Panc1 (cell line): ENCODE results near the gene RAB39A. TPM values are rescaled to one million over a fixed set of nuclear protein-coding genes. Genes with fewer than 3 reads are reported as not detected.

ENCODE experiments used
- ATAC-seq: fragments of 200-7000 bp; cut with Tn5 transposase; 2 replicates; pipeline ENCODE4 v1.9.1; 2020; ENCODE audit warnings: mild to moderate bottlenecking, moderate library complexity
- BruUV-seq: library from RNA; stranded (reverse); fragments of 400-500 nt; replicated peaks from 2 replicates; lab custom pipeline; 2021; lab: Mats Ljungman, UMichigan
- CTCF ChIA-PET: fragments of 300-600 bp; sonication (Branson Sonifier 250); formaldehyde crosslinking; loops from one replicate; lab custom pipeline; 2022; ENCODE audit warnings: antibody characterized with exemption; lab: Charles Lee
- POLR2A ChIA-PET: fragments of 300-600 bp; sonication (Branson Sonifier 250); formaldehyde crosslinking; loops from one replicate; lab custom pipeline; 2022; ENCODE audit warnings: antibody characterized with exemption; lab: Charles Lee
- DNase-seq: peaks from one replicate; pipeline ENCODE4 v3.0.0-alpha.2; 2010; ENCODE audit warnings: low read depth, low spot score
- H3K27ac ChIP-seq: 2 replicates; pipeline ENCODE4 v1.5.1; 2011; ENCODE audit warnings: mild to moderate bottlenecking, low read length, inconsistent platforms
- H3K27me3 ChIP-seq: fragments of 200-500 bp; sonication (Bioruptor generic); 2 replicates; pipeline ENCODE4 v1.6.0; 2014; ENCODE audit warnings: low read length, inconsistent platforms; ENCODE audit not compliant: control insufficient read depth, insufficient read depth
- H3K36me3 ChIP-seq: fragments of 200-500 bp; sonication (Bioruptor generic); 2 replicates; pipeline ENCODE4 v1.5.1; 2014; ENCODE audit warnings: inconsistent platforms, mild to moderate bottlenecking, low read length, moderate library complexity; ENCODE audit not compliant: control insufficient read depth, insufficient read depth
- H3K4me1 ChIP-seq: 2 replicates; pipeline ENCODE4 v1.5.1; 2011; ENCODE audit warnings: inconsistent platforms, mild to moderate bottlenecking, low read length, moderate library complexity; ENCODE audit not compliant: control insufficient read depth, insufficient read depth
- H3K4me3 ChIP-seq, 2 experiments: 2 replicates each; pipeline ENCODE4 v1.5.1; 2011 to 2012; ENCODE audit warnings: low read depth in 2 of 2, low read length in 2 of 2, mild to moderate bottlenecking in 2 of 2, inconsistent platforms in 1 of 2, moderate library complexity in 1 of 2
- H3K9me3 ChIP-seq: fragments of 200-500 bp; sonication (Bioruptor generic); 2 replicates; pipeline ENCODE4 v1.5.1; 2014; ENCODE audit warnings: low read depth, mild to moderate bottlenecking, inconsistent platforms, low read length, moderate library complexity; ENCODE audit not compliant: control insufficient read depth, insufficient read depth
- CTCF ChIP-seq: fragments of 450-650 bp; IDR thresholded peaks from 2 replicates; pipeline ENCODE4 v1.5.1; 2017; ENCODE audit warnings: mild to moderate bottlenecking
- POLR2AphosphoS5 ChIP-seq: IDR thresholded peaks from 2 replicates; pipeline ENCODE4 v1.6.1; 2012; ENCODE audit warnings: mild to moderate bottlenecking, low read depth, low read length, moderate library complexity
- SIN3A ChIP-seq: IDR thresholded peaks from 2 replicates; pipeline ENCODE4 v1.6.1; 2012; ENCODE audit warnings: low read depth, mild to moderate bottlenecking, low read length, moderate library complexity, borderline replicate concordance; ENCODE audit not compliant: insufficient read depth
- TCF7L2 ChIP-seq: IDR thresholded peaks from 2 replicates; pipeline ENCODE4 v1.6.1; 2011; ENCODE audit warnings: mild to moderate bottlenecking, low read depth, low read length, inconsistent platforms
- in situ Hi-C: cut with HindIII; loops from 2 replicates; pipeline ENCODE4 v1.10.0; 2016; ENCODE audit warnings: low sequenced_read_pairs, low pct_unique_long_range_greater_than_20kb
- intact Hi-C: fragments of 100-400 bp; cut with micrococcal nuclease; formaldehyde crosslinking; loops from one replicate; pipeline ENCODE4 v1.10.0; 2022; ENCODE audit not compliant: unreplicated experiment
- total RNA-seq: library from RNA; stranded (reverse); gene quantifications from one replicate; pipeline ENCODE4 v1.2.1, GENCODE V29; 2021; ENCODE audit not compliant: unreplicated experiment
- TF ChIP-seq, protein P1 (sequence below), 2 experiments: IDR thresholded peaks; 2 replicates each; pipeline ENCODE4 v1.6.1; 2011 to 2012; ENCODE audit warnings: low read depth in 2 of 2, control low read depth in 1 of 2, low read length in 1 of 2, mild to moderate bottlenecking in 1 of 2, moderate library complexity in 1 of 2; ENCODE audit not compliant: insufficient read depth in 1 of 2

Gene RAB39A
- total RNA-seq, 1 experiment from 2014 or later: 3.3 TPM

DNA sequence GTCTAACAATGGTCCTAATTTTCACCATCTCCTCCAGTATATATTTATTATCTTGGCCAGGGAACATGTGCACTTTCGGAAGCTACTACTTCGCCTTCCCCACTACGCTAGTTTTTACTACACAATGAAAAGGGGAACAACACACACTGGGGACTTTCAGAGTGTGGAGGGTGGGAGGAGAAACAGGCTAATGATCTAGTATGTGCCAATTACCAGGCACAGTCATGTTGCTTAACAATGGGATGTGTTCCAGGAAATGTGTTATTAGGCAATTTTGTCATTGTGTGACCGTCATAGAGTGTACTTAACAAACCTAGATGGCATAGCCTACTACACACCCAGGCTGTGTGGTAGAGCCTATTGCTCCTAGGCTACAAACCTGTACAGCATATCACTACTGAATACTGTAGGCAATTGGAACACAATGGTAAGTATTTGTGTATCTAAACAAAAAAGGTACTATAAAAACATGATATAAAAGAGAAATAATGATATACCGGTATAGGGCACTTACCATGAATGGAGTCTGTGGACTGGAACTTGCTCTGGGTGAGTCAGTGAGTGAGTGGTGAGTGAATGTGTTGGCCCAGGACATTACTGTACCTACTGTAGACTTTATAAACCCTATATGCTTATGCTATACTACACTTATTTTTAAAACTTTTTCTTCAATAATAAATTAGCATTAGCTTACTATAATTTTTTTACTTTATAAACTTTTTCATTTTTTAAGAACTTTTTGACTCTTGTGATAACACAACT is 60.3 kb downstream of the RAB39A start:
- Histone ChIP-seq H3K27ac (no peak overlapping the region), H3K27me3 (no peaks in the 10 kb centered on the region), H3K4me1 (no peaks in the 10 kb centered on the region), H3K36me3 (no peaks in the 10 kb centered on the region), H3K4me3 (no peak overlapping the region), H3K9me3 (no peaks in the 10 kb centered on the region)
- BruUV-seq: no TSS peak
- CTCF ChIA-PET: no interaction called here
- POLR2A ChIA-PET: no interaction called here
- ATAC-seq: no peak; the same call in 1 of the 2 replicates
- in situ Hi-C loops: no loop called here
- intact Hi-C loops: no loop called here
- TF ChIP-seq CTCF (no peak), TCF7L2 (no peak), SIN3A (no peak), POLR2AphosphoS5 (no peak)
- TF ChIP-seq, protein P1, sequence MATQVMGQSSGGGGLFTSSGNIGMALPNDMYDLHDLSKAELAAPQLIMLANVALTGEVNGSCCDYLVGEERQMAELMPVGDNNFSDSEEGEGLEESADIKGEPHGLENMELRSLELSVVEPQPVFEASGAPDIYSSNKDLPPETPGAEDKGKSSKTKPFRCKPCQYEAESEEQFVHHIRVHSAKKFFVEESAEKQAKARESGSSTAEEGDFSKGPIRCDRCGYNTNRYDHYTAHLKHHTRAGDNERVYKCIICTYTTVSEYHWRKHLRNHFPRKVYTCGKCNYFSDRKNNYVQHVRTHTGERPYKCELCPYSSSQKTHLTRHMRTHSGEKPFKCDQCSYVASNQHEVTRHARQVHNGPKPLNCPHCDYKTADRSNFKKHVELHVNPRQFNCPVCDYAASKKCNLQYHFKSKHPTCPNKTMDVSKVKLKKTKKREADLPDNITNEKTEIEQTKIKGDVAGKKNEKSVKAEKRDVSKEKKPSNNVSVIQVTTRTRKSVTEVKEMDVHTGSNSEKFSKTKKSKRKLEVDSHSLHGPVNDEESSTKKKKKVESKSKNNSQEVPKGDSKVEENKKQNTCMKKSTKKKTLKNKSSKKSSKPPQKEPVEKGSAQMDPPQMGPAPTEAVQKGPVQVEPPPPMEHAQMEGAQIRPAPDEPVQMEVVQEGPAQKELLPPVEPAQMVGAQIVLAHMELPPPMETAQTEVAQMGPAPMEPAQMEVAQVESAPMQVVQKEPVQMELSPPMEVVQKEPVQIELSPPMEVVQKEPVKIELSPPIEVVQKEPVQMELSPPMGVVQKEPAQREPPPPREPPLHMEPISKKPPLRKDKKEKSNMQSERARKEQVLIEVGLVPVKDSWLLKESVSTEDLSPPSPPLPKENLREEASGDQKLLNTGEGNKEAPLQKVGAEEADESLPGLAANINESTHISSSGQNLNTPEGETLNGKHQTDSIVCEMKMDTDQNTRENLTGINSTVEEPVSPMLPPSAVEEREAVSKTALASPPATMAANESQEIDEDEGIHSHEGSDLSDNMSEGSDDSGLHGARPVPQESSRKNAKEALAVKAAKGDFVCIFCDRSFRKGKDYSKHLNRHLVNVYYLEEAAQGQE (IDR thresholded peaks at IDR 0.05; ENCODE audit: insufficient read depth in 1 of 2, low read depth in 2 of 2, low read length in 1 of 2): no peak
- no peak for DNase-seq

GRCh38 chr11:107991868-107992414 is 63.7 kb downstream of the RAB39A start:
- ChIA-PET POLR2A (no interaction called here), CTCF (no interaction called here)
- Histone ChIP-seq H3K27me3 (no peaks in the 10 kb centered on the region), H3K4me1 (no peaks in the 10 kb centered on the region), H3K27ac (no peak overlapping the region), H3K4me3 (no peak overlapping the region), H3K36me3 (no peaks in the 10 kb centered on the region), H3K9me3 (no peaks in the 10 kb centered on the region)
- DNase-seq (no peak), ATAC-seq (no peak)
- TF ChIP-seq, protein P1 (IDR thresholded peaks at IDR 0.05; ENCODE audit: insufficient read depth in 1 of 2, low read depth in 2 of 2, low read length in 1 of 2): no peak
- TF ChIP-seq CTCF (no peak), POLR2AphosphoS5 (no peak), TCF7L2 (no peak), SIN3A (no peak)
- intact Hi-C loops: no loop called here
- in situ Hi-C loops: no loop called here
- no TSS peak for BruUV-seq
